ENCODE measurements around the gene THYN1.
A peak's percentile ranks its signal among the peaks of the same experiment; 100 is the strongest.

THYN1 gene

DNA sequence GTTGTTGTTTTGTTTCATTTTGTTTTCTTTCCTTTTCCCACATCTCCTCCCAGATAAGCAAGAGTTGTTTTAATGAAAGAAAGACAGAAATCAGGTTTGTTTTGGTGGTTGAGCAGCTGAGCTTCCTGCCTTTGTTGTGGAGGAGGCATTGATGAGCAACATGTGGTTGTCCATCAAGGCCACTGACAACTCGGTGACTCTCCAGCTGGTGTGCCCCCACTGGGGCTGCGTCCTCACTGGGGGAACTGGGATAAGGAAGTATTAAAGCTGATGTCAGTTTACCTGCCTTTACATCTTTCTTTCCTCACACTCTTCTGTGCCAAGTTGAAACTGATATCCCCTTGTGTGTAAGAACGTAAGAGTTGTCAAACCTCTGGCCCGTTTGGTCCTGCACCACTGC is 22.8 kb downstream of the THYN1 start:
- no peak for DNase-seq (ENCODE audit: low read depth, low spot score)
- H3K4me3 ChIP-seq (ENCODE audit: low read length), result no peak overlapping the region

DNA sequence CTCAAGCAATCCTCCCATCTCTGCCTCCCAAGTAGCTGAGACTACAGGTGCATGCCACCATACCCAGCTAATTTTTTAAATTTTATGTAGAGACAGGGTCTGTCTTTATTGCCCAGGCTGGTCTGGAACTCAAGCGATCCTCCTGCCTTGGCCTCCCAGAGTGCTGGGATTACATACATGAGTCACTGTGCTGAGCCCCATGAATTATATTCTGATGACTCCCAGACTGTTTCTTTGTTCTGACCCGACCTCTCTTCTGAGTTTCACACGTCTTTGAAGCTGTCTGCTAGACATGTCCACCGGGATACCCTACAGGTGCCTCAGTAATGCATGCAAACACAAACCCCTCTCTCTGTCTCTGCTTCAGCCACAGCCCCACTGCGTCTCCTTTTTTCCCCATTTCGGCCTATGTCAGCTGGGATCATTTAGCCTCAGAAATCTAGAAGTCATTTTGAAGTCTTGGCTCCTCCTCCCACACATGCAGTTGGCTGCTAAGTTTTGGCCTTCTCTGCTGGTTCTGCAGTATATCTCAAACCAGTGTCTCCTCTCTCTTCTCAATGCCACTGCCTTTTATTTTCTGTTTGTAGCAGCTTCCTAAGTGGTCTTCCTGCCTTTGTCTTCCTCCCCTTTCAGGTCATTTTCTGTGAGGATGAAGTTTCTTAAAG is 23.9 kb downstream of the THYN1 start:
- no peak overlapping the region for H3K4me3 ChIP-seq (ENCODE audit: low read length)
- DNase-seq (ENCODE audit: low read depth, low spot score), result no peak

DNA sequence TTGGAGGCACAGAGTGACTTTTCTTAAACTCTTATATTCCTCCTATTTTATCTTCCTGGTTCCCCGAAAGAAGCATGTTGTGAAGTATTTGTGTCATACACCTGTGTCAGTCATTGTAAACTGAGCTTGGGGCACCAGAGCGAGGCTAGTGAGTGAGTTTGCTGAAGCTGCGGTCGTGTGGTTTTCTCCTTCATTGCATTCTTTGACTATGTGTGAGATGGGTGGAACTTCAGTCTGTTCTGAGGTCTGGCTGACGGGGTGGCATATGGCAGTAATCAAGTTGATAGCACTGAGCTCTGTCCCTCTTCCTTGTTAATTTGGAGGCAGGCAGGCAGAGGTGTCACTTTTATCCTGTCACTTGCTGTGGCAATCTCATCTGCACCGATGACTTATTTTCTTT is 24.5 kb downstream of the THYN1 start:
- peak; percentile 93 for DNase-seq (ENCODE audit: low read depth, low spot score)
- no peak overlapping the region for H3K4me3 ChIP-seq (ENCODE audit: low read length)

DNA sequence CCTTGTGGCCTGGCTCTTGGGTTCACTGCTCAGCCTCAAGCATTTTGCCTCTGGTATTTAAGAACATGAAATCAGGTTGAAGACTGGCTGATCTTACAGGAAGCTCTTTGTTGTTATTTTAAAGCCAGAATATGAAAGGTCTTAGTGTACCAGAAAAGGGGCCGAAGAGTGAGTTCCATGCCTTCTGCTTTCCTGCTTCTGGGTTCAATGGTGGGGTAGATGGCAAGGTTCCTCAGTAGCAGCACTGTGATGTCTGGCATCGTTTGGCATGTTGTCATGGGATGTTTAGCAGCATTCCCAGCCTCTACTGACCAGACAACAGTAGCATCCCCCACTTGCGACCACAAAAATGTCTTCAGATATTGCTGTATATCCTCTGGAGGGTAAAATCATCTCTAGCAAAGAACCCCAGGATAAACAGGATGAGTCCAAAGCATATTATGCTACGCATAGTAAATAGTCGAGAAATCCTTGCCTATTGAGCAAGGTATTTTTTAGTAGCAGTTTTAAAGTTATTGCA is 26.3 kb downstream of the THYN1 start:
- no peak for DNase-seq (ENCODE audit: low read depth, low spot score)
- H3K4me3 ChIP-seq (ENCODE audit: low read length), result peak overlapping the region; percentile 96; the same call in 1 of the 2 replicates

- H3K4me3 ChIP-seq (ENCODE audit: low read length), result peak overlapping the region; percentile 96
- DNase-seq (ENCODE audit: low read depth, low spot score), result peak; percentile 44
Measured at GRCh38 chr11:134224710-134225664, 28.2 kb downstream of the THYN1 start.

- DNase-seq (ENCODE audit: low read depth, low spot score), result peak; percentile 95
- peak within 1 kb of the TSS; percentile 96 for H3K4me3 ChIP-seq (ENCODE audit: low read length)
Measured at GRCh38 chr11:134223836-134224709, 29.1 kb downstream of the THYN1 start, which contains the start of the genes NCAPD3 and VPS26B. Gene NCAPD3, minus strand, starts transcription at chr11:134223967. Its CDS starts 41 bp downstream, at chr11:134223926. Gene VPS26B, plus strand, starts transcription at chr11:134224671. Its CDS starts 452 bp downstream, at chr11:134225123.

- DNase-seq (ENCODE audit: low read depth, low spot score), result peak; percentile 11
- peak overlapping the region; percentile 96 for H3K4me3 ChIP-seq (ENCODE audit: low read length)
Measured at GRCh38 chr11:134223121-134223520, 30.0 kb downstream of the THYN1 start.

DNA sequence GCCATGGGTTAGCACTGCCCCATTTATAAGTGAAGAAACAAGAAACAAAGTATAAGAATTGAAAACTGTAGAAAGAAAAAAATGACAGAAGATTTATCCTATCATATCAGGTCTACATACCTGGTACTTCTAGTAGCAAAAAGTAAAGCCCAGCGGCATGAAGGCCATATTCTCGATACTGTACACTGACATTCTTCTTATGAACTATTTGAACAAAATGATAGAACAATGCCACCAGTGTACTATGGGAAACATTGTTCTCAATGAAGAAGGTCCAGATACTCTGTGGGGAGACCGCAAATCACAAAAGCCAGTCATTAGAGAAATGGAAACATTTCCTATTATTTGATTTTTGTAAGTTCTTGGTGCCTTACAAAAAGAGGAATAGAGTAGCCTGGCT is 36.3 kb downstream of the THYN1 start:
- no peak overlapping the region for H3K4me3 ChIP-seq (ENCODE audit: low read length)
- no peak for DNase-seq (ENCODE audit: low read depth, low spot score)

DNA sequence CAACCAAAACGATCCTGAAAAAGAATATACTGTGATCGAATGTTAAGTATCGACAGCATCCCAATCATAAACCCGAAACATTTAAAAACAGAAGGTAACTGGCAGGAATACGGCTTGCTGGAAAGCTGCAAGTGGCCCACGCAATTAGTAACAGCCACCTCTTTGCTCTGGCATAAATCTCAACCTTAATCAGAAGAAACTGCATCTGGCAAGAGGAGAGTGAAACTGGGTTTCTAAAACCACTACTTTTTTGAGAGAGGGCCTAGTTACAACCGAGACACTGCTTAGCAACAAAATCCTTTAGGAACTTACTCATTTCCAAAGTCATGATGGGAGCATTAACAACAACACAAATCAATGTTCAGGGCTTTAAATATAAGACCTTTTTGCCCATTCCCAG is 37.3 kb downstream of the THYN1 start:
- DNase-seq (ENCODE audit: low read depth, low spot score), result no peak
- H3K4me3 ChIP-seq (ENCODE audit: low read length), result no peak overlapping the region

DNA sequence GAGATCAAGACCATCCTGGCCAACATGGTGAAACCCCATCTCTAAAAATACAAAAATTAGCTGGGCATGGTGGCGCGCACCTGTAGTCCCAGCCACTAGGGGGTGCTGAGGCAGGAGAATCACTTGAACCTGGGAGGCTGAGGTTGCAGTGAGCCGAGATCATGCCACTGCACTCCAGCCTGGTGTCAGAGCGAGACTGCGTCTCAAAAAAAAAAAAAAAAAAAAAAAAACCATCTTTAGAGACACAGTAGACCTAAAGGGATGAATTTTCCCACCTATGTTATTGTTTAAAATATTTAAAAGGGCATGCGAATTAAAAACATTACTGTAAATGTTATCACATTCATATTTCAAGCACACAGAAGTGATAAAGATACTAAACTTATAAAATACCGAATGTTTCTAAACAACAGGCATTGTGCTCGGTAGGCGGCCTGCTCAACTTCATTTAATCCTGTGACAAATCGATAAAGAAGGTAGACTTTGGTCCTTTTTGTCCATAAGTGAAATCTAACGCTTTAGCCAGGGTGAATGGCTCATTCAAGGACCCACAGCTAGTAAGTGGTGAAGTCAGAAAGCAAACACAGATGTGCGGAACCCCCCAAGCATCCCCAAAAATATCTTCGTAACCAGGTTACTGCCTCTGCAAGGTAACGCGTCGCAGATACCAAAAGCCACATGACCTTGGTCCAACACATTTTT is 45.5 kb downstream of the THYN1 start:
- no peak overlapping the region for H3K4me3 ChIP-seq (ENCODE audit: low read length)
- DNase-seq (ENCODE audit: low read depth, low spot score), result peak; percentile 18

DNA sequence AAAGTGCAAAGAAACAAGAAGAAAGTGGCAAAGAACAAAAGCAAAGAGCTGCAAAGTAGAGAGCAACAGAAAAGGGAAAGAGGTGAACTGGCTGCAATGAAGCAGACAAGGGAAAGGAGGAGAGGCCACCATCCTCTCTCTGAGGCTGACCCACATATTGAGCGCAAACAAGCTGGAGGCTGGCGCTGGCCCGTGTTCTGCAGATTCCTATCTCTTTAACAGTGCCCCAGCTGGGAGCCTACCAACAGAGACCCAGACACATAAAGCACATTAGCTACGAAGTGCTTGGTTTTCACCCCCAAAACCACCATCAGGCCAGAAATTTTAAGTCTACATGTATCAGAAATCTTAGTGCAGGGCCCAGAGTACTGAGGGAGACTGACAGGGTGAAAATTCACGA is 47.0 kb downstream of the THYN1 start:
- no peak overlapping the region for H3K4me3 ChIP-seq (ENCODE audit: low read length)
- no peak for DNase-seq (ENCODE audit: low read depth, low spot score)

DNA sequence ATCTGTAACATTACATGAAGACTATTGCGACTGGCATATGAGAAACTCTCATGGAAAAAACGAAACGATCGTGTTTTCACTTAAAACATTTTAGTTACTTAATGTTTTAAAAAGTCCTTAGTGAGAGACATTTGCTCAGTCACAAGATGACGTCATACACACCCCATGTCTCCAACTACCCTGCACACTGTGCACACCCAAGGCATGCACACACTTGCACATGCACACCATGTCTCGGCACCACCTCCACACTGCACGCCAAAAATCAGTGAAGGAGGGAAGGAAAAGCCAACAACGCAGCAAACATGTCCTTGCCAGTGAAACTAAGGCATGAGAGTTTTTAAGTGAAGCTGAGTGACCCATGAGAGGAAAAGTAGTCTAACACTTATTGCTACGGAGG is 47.4 kb downstream of the THYN1 start:
- H3K4me3 ChIP-seq (ENCODE audit: low read length), result no peak overlapping the region
- DNase-seq (ENCODE audit: low read depth, low spot score), result no peak

GRCh38 chr11:134202661-134203060 is 50.5 kb downstream of the THYN1 start:
- DNase-seq (ENCODE audit: low read depth, low spot score), result no peak
- no peak overlapping the region for H3K4me3 ChIP-seq (ENCODE audit: low read length)

DNA sequence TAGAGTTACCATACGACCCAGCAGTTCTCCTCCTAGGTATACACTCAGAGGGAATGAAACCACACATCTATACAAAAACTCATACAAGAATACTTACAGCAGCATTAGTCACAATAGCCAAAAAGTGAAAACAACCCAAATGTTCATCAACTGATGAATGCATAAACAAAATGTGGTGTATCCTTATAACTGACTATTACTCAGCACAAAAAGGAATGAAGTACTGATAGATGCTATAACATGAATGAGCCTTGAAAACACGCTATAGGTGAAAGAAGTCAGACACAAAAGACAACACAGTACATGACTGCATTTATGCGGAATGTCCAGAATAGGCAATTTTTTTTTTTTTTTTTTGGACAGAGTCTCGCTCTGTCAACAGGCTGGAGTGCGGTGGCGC is 52.5 kb downstream of the THYN1 start:
- no peak overlapping the region for H3K4me3 ChIP-seq (ENCODE audit: low read length)
- no peak for DNase-seq (ENCODE audit: low read depth, low spot score)

DNA sequence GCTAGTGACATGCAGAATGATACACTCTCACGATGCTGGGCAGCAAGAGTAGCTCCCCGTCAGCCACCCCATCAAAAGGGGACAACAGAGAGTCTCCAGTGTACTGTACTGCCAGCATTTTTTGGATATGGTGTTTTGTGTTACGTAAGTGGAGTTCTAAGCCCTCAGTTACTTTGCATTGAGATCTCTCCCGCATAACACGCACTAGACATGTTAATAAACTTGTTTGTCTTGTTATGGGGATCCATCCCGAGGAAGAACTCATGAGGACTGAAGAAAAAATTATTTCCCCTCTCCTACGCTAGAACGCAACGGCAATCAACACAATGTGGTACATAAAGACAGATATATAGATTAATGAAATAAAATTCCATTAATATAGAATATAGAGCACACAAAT is 53.6 kb downstream of the THYN1 start:
- H3K4me3 ChIP-seq (ENCODE audit: low read length), result no peak overlapping the region
- no peak for DNase-seq (ENCODE audit: low read depth, low spot score)

Measured in Jurkat, Clone E6-1 (cell line).